Stimulated activated CD8-positive, alpha-beta memory T cell treated with anti-CD3 and anti-CD28 coated beads, Interleukin-2, amount 100 ng/mL, for 48 hours (primary cell): Measurements from ENCODE around the gene PDE9A.

ENCODE experiments used
- DNase-seq, 2 donors: peaks; one replicate each; pipeline ENCODE4 v3.0.0-alpha.2; 2020; ENCODE audit warnings: low read depth in 2 of 2

Gene PDE9A

DNA sequence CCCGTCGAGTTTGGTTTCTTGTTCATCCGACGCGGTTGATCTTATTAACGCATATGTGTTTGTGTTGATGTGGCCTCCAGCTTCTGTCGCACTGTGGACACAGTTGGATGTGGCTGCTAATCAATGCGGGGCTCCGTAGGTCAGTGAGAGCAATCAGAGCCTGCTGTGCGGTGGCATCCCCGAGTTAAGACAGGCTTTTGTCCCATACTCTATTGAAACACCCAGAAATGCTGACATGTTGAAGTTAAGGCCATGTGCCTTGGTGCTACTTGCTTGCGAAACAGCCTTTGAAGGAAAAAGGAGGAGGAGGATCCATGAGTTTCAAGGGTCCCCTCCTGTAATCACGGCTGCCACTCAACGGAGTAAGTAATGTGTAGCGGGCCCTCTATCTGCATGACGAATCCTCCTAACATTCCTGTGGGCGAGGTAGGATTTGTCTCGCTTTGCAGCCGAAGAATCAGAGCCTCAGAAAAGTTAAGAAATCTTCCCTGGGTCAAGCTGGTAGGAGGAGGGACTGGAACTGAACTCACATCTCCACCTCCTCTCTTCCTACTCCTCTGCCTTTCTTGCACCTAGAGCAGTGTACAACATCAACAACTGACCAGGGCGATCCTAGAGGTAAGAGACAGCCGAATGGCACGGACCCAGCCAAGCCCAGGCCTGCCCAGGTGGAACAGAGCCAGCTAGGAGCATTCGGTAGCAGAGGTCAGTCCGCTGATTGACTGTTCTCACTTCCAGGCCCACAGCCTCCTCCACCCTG is 19.5 kb downstream of the PDE9A start:
- DNase-seq, result no peak

DNA sequence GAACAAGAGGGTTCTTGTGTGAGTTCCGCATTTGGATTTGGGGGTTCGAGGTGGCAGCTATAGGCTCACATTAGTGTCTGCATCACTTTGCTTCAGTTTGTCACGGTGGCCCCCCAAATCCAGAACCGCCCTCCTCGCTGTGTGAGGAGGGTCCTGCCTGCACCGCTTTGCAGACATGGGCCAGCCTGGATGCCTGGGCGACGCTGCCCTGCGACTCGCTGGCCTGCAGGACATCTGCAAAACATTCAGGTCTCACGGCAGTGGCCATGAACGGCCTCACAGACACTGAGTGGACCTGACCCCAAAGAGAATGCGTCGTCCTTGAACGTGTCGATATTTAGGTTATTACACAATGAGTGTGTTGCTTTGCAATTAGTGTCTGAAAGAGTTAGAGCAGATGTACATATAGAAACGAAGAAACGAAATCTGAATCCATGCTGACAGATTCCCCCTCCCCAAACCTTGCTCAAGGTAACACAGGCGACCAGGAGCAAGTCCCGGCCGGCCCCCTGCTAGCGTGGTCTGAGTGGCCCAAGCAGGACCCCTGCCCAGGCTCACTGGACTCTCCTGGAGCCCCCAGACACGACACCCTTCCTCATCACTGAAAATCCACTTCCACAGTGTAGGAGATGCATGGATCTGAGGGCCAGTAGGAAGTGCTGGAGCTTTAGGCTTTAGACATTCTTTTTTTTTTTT is 20.4 kb downstream of the PDE9A start:
- DNase-seq, result no peak

DNA sequence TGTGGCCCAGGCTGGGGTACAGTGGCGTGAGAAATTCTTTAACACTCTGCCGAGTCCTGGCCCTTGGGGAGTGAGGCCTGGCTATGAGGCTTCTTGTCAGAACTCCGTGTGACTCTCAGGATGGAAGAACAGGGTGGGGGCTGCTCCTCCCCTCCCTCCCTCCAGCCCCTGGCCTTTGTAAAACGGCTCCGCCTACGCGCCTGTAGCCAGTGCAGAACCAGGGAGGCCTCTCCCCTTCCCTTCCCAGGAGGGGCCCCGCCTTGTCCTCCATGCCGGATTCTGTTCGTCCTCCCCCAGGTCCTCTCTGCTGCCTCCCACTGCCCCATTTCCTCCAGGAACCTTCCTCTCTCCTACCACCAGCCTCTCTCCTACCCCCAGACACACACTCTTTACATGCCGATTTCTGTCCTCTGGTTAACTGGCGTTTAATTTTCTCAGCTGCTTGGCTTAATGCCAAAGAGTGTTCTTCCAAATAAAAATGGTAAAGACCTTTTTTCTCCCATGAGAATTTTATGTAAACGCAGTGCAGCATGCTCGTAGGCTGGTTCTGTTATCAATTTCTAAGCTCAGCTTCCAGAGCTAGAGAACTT is 21.0 kb downstream of the PDE9A start:
- DNase-seq, result no peak

DNA sequence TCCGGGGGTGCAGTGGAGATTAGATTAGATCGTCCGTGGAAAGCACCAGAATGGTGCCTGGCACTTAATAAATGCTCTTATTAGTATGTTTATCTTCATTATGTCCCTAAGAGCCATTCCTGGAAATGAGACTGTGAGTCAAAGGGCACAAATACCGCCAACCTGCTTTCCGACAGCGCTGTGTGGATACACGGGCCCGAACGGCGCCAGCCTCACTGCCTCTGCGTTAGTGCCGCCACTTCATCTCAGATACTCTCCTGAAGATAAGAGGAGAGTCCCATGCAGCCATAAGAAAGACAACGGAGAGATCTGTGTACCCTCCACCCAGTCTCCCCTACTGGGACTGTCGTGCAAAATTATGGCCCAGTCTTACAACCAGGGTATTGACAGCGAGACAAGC is 22.0 kb downstream of the PDE9A start:
- no peak for DNase-seq

DNA sequence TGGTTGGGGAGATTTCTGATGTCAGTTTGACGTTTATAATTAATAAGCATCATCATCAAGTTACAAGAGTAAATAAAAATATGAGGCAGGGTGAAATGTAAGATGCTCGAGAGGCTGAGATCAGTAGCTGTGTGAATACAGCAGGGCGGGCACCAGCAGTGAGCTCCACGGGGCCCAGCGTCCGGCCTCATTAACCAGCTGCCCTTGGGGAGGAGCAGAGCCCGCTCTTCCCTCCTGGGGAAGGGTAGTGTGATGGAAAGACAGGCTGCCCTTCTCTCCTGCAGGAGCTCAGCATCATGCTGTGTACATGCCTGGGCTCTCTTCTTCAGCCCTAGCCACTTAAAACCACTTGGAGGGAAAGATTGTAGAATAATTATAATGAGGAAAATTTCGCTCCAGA is 23.4 kb downstream of the PDE9A start:
- DNase-seq, result no peak

DNA sequence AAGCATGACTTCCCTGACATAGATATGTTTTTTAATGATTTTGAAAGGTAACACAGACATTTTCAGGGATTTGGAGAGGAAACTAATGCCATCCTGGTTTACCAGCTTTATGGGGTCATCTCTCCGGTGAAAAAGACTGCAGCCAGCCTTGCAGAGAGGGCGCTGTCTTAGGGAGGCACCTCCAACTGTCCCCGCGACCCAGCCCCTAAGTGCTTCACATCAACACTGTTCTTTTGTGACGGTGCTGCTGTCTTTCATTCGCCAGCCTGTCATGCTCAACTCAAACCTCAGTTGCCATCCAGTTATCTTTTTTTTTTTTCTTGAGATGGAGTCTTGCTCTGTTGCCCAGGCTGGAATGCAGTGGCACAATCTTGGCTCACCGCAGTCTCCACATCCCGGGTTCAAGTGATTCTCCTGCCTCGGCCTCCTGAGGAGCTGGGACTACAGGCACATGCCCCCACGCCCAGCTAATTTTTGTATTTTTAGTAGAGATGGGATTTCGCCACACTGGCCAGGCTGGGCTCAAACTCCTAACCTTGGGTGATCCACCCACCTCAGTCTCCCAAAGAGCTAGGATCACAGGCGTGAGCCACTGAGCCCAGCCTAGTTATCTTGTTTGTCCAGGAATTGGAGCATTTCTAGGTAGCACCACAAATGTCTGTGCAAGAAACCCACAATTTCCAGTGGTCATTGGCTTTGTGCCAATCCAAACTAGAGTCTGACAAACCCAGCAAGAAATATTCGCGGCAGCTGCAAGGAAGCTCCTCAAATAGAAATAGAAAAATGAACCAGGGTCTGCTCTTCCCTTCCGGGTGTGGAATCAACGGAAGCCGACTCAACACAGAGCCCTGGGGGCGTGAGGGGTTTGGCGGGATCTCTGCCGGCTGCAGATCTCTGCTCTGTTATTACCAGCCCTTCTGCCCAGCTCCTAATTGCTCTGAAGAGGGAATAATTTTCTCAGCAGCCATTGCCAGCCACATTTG is 24.2 kb downstream of the PDE9A start:
- DNase-seq, result no peak

DNA sequence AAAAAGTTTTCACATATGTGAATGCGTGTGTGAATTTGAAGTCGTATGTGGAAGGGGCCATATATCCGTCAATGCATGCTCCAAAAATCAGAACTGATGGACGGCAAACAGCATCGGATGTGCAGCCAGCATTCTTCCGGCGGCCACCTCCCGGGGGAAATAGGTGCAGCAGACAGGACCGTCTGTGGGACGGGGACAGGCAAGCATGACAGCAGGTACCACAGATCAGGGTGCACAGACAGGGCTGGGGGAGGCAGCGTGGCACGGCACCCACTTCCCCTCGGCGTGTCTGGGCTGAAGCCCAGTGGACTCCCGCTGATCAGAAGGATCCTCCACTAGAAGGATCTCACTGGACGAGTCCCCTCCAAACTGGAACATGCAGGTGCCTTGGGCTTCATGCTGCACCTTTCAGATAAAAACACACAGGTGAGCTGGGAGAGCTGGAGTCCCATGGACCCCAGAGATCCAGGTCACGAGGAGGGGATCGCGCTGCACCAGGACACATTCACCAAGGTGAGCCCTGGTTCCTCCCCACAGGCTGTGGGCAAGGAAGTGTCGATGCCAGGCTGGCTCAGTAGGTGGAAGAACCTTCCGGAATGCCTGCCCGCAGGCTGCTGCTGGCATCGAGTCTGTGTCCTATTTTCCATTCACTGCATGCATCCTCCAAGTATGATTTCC is 25.3 kb downstream of the PDE9A start:
- no peak for DNase-seq

DNA sequence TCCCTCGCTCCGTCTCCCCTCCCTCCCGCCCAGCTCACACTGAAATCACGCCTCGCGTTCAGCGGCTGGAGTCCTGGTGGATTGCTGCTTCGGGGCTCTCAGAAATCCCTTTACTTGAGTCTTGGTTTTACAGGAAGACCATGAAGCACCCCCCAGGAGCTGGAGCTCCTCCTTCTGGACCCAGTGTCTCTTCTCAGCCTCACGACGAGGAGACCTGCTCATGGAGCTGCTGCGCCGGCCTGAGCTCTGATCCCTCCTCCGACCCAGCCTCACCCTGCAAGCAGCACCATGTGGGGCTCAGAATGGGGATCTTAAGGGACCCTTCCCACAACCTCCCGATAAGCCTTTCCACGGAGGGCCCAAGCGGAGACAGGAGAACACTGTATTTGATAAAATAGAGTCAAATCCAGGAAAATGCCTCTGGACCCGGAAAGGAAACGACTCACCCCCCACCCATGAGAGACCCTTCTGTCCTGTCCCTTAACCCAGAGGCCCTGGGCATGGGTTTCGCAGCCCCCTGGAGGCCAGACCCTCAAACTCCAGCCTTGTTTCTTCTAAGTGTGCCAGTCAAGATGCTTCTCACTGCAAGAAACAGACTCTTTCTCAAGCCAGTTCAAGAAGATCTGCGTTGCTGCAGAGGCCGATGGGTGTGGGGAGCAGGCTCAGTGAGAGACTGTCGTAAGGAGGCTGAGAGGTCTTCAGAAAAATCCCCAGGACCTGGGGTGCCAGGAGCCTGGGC is 26.1 kb downstream of the PDE9A start:
- DNase-seq, result no peak

DNA sequence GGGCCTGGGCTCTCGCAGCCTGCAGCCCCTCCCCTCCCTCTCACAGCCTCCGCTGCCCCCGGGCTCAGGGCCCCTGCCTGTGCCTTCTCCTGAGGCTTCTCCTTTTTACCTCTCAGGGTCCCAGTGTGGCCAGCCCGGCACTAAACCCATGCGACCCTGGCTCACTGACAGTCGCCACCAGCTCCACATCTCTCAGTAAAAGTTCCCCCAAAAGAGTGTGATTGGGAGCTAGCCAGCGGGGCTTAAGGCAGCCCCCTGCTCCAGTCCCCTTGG is 26.6 kb downstream of the PDE9A start:
- no peak for DNase-seq

DNA sequence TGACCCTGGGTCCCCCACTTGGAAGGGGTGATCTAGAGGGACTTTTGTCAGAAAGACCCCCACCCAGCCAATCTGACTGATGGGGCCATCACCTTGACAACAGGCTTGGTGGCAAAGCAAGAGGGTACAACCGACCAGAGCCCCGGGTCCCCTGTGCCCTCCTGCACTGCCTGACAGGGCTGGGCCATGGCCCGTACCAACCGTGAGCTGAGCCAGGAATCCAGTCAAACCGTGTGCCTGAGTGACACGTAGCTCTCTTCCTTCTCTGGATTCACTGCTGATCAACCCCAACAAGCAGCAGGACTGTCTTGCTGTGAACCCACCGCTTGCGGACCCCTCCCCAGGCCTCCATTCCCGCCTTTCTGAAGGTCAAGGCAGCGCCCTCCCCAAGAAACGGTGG is 27.0 kb downstream of the PDE9A start:
- no peak for DNase-seq

DNA sequence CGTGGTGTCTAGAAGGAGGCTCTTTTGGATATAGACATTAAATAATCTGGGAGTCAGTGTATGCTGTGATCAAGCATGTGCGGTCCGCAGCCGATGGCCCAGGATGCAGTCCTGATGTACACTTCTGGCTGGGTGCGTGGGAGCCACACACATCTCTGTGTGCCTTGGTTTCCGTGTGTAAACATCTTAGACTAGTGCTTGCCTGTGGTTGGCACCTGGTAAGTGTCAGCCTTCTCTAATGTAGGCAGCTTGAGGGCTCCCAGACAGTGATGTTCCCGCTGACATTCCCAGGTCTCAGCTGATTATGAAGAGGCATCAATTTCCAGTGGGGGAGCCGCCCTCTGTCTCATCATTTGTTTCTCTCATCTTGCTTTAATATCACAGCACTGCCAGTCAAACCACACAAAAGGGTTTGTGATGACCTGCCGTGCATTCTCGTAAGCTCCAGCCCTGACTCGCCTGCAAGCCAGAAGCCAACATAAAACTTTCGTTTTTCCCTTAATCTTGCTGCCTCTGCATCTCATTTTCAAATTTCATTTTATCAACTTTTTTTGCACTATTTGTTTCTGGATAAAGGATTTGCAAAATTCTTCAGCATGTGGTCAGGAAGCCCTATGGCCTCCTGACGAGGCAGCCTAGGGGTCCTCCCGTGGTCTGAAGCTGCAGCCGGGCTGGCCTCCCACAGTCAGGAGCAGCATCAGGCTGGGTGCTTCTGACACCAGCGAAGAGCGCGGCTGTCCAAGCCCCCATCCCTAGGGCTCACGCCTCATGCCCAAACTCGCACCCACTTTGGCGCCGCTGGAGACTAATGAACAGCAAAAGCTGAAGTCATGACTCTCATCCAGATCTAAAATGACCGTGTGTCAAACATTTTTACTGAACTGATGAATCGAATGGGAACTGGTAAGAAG is 28.1 kb downstream of the PDE9A start:
- no peak for DNase-seq

DNA sequence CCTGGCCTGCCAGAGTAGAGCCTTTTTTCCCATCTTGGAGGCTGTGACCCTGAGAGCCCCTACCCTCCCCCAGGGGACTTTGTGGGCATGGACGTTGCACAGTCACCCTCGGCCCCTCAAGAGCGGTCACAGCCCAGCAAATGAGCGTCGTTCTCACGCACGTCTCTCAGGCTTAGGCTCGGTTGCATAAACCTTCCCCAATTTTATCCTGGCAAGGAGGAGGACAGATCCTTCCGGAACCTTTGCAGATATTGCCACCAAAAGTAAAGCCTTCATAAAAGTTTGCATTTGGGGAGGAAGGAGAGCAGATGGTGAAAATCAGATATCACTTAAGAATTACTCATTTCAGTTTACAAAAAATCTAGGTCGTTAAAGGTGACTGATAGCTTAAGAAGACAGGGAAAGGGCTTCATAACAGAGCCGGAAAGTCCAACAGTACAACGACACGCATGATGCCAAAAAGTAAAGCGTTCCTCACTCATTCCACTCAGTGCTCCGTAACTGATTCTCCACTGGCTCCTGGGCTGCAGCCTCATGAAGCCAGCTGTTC is 29.3 kb downstream of the PDE9A start:
- DNase-seq, result no peak

DNA sequence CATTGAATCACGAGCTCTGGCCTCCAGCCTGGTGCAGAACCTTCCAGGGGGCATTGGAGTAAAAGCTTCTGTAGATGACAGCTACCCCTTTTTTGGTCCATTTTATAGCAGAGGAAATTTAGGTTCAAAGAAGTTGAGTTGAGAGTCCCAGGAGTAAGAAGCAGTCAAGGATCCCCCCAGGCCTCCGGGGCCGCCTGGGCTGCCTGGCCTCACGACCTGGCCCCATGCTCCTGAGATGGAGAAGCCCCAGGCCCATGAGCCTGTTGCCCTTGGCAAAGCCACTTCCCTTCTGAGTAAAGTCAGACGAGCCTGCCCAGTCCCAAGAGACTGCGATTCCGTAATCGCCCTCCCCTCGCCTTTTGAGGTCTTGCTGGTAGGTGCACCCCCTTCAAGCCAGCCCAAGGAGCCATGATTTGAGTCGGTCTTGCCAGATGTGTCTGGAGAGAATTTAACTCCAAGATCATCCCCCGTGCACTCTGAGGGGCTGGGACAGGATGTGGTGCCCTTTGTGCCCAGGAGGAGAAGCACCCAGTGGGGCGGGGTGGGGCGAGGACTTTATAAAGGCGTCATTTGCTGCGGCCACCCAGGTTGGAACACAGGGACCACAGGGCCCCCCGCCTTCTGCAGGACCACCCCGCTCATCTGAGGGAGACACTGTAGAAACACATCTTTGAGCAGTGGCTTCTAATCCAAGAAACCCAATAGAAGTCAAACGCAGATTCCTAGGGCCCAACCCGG is 30.1 kb downstream of the PDE9A start:
- no peak for DNase-seq

DNA sequence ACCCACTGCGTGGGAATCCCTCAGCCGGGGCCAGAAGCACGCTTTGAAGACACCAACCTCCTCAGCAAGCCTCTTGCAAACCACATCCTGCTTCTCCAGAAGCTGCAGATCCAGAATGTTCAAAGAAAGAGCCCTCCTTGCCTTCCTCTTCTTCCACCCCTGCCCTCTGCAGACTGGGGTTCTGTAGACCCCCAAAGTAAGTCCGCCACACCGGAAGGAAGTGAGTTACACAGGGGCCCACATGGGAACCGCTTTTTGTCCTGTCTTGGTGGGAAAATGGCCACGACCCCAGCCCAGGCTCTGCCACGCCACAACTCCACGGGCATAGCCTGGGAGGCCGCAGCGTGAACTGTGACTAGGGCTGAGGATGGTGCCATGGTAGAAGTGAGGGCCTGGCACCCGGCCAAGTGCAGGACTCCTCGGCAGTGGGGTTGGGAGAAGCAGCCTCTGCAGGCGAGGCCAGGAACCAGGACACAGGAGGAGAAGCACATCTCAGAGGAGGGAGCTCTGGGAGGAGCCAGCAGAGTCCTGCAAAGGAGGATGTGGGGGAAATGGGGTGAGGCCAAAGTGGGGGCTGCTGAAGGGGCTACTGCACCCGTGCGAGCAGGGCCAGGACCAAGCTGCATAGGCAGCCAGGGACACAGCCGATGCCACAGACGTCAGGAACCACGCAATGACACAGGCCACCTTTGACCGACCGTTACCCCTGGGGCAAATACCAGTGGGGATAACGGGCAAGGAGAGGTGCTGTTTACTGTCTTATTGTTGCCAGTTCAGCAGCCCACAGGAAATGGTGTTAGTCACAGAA is 30.9 kb downstream of the PDE9A start:
- DNase-seq, result no peak

DNA sequence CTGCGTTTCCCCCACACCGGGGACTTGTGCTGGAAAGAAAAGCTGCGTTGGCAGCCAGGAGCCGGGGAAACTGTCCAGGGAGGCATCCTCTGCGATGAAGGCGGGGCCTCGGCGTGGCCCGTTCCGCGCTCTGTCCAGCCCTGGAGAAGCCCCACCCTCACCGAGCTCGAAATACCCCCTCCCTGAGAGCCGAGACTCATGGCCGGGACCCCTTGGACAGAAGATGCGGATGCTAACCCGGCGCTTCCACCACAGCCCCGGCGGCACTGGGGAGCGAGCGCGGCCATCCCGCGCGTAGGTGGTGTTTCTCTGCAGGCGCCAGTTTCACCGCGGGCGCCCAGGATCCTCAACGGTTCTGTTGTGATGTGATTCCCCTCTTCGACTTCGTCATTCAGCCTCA is 31.6 kb downstream of the PDE9A start:
- DNase-seq, result no peak

DNA sequence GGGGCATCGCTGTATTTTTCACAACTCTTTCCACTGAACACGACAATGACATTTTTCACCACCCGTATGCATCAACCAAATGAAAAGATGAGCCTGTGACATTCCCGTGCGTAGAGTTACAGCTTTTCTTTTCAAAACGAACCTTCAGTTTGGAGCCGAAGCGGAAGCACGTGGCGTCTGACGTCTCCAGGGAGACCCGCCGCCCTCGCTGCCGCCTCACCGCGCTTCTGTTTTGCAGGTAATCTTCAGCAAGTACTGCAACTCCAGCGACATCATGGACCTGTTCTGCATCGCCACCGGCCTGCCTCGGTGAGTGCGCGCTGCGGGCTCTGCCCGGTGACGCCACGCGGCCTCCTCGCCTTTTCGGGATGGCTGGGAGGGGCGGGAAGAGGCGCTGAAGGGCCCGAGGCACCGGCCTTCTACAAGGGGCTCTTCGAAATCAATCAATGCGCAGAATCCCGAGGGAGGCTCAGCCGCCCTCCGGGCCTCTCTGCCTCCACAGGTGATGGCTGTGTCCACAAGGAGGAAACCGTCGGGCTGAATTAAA is 32.6 kb downstream of the PDE9A start:
- DNase-seq, result no peak

DNA sequence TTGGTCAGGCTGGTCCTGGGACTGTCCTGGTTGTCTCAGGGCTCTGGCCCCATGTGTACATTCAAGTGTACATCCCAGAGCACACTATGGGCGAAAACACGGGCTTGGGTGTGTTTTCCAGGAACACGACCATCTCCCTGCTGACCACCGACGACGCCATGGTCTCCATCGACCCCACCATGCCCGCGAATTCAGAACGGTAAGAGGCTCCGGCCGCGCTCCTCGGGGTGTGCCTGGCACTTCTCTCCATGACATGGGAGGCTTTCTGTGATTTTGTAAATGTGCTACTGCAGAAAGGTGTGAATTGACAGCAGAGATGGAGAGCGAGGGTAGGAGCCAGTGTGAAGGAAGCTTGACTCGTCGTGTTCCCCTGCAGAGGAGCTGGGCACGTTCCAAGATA is 34.4 kb downstream of the PDE9A start:
- DNase-seq, result no peak
